ENCODE data around the gene CBX5.

DNA sequence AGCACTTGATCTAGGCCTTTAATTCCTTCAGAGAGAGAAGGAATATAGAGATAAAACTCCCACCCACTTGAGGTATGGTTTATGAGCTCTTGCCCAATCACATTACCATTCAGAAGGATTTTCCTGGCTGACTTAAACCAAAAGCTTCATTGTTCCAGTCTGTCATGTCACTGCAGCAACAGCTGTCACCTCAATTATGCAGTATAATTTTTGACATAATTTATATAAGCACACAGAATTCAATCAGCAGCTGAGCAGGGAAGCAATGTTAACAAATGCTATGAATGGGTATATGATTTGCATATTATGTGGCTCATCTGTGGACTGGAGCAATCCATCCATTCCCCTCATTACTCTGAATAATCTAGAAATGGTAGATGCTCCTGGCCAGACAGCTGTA lies 40.3 kb downstream of the CBX5 start:
- TF ChIP-seq, protein P1, sequence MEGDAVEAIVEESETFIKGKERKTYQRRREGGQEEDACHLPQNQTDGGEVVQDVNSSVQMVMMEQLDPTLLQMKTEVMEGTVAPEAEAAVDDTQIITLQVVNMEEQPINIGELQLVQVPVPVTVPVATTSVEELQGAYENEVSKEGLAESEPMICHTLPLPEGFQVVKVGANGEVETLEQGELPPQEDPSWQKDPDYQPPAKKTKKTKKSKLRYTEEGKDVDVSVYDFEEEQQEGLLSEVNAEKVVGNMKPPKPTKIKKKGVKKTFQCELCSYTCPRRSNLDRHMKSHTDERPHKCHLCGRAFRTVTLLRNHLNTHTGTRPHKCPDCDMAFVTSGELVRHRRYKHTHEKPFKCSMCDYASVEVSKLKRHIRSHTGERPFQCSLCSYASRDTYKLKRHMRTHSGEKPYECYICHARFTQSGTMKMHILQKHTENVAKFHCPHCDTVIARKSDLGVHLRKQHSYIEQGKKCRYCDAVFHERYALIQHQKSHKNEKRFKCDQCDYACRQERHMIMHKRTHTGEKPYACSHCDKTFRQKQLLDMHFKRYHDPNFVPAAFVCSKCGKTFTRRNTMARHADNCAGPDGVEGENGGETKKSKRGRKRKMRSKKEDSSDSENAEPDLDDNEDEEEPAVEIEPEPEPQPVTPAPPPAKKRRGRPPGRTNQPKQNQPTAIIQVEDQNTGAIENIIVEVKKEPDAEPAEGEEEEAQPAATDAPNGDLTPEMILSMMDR (IDR thresholded peaks at IDR 0.05) = no peak
- TF ChIP-seq EP300 (IDR thresholded peaks at IDR 0.05; ENCODE audit: borderline replicate concordance in 1 of 2, low read depth in 1 of 2, low read length in 1 of 2) = no peak
- no peak for TF ChIP-seq USF1 (IDR thresholded peaks at IDR 0.05; ENCODE audit: borderline replicate concordance, low read depth)
- no peak for TF ChIP-seq YY1 (IDR thresholded peaks at IDR 0.05; ENCODE audit: low read depth)
- TF ChIP-seq RCOR1 (IDR thresholded peaks at IDR 0.05; ENCODE audit: low read length) = no peak

All from SK-N-SH (cell line).